HG02938 (cell line): Measurements from ENCODE around the gene CCDC183.
"Not testable (repeated sequence)": the region's sequence is repeated elsewhere in the genome, so short reads cannot be mapped to it uniquely, and the experiment has no call there.

Experiments used
- ATAC-seq: cut with Tn5 transposase; IDR thresholded peaks from one replicate; pipeline ENCODE4 v1.9.1; 2021; ENCODE audit warnings: mild to moderate bottlenecking, moderate library complexity; ENCODE audit not compliant: unreplicated experiment

Gene CCDC183

DNA sequence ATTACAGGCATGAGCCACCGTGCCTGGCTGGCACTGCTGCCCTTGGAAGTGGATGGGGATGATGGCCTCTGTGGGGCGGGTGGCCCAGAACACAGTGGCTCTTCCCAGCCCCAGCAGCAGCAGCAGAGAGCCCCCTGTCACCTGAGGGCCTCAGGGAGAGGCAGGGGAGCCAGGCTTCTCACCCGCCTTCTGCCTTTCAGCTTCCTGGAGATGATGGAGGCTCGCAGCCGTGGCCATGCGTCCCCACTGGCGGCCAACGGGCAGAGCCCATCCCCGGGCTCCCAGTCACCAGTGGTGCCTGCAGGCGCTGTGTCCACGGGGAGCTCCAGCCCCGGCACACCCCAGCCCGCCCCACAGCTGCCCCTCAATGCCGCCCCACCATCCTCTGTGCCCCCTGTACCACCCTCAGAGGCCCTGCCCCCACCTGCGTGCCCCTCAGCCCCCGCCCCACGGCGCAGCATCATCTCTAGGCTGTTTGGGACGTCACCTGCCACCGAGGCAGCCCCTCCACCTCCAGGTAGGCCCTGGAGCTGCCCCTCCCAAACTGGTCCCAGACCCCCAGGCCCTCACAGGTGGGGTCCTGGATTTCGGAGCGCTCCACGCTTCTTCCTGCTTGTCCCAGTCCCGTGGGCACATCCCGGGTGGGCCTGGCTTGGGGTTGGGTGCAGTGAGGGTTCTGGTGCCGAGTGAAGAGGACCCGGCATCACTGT is 41.2 kb downstream of the CCDC183 start:
- no peak for ATAC-seq

DNA sequence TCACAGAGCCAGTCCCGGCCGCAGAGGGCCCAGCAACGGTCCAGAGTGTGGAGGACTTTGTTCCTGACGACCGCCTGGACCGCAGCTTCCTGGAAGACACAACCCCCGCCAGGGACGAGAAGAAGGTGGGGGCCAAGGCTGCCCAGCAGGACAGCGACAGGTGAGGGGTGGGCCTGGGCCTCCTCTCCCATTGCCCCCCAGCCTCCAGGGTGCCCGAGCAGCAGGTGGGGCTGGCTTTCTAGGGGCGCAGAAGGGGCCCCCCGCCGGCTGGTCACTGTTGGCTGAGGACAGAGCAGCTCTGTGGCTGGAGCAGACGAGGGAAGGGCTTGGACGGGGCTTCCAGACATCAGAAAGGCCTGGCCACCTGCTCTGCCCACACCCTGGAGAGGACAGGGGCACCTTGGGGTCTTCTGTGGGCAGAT is 41.7 kb downstream of the CCDC183 start:
- not testable (repeated sequence) for ATAC-seq

DNA sequence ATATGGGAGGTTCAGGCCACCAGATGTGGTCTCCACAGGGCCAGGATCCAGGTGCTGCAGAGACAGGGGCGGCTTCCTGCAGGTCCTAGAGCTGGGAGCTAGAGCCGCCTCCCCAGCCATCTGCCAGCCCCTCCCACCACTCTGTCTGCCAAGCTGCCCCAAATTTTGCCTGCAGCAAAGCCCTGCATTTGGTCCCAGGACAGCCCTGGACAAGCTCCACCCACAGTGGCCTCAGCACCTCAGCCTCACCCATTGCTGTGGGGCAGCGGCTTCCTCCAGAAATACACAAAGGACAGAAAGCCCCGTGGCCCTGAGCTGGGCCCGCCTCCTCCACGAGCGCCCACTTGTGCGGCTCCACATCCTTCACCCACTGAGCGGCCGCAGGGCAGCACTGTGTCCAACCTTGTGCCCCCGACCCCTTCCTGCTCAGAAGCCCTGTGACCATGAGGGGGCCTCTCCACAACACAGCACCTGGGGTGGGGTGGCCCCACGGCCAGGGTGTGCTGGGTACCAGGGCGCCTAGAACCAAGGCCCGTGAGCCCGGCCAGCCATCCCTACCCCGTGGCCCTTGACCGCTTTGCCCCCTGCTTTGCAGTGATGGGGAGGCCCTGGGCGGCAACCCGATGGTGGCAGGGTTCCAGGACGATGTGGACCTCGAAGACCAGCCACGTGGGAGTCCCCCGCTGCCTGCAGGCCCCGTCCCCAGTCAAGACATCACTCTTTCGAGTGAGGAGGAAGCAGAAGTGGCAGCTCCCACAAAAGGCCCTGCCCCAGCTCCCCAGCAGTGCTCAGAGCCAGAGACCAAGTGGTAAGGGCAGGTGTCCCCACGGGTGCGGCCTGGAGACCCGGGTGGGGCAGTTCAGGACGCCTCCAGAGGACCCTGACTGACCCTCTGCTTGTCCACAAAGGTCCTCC is 42.4 kb downstream of the CCDC183 start:
- ATAC-seq: no peak

DNA sequence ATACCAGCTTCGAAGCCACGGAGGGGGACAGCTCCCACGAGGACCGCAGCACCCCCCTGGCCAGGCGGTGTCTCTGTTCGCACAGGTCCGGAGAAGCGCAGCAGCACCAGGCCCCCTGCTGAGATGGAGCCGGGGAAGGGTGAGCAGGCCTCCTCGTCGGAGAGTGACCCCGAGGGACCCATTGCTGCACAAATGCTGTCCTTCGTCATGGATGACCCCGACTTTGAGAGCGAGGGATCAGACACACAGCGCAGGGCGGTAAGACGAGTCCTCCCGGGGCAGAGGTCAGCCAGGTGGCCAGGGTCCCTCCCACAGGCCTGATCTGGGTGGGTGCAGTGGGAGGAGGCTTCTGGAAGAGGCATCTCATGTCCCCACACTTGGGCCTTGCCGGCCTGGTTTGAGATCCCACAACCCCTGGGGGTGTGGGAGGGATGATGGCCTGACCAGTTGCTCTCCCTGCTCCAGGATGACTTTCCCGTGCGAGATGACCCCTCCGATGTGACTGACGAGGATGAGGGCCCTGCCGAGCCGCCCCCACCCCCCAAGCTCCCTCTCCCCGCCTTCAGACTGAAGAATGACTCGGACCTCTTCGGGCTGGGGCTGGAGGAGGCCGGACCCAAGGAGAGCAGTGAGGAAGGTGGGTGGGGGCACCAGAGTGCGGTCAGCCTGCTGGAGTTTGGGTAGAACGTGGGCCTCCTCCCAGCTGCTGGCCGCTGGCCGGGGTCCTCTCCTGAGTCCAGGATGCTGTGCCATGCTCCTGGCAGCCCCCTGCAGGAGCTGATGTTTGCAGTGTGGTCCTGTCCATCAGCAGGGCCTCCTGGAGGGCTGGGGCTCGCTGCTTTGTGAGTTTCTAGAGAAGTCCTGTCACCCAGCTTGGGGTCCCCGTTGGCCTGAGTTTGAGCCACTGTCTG is 43.3 kb downstream of the CCDC183 start:
- no peak for ATAC-seq

DNA sequence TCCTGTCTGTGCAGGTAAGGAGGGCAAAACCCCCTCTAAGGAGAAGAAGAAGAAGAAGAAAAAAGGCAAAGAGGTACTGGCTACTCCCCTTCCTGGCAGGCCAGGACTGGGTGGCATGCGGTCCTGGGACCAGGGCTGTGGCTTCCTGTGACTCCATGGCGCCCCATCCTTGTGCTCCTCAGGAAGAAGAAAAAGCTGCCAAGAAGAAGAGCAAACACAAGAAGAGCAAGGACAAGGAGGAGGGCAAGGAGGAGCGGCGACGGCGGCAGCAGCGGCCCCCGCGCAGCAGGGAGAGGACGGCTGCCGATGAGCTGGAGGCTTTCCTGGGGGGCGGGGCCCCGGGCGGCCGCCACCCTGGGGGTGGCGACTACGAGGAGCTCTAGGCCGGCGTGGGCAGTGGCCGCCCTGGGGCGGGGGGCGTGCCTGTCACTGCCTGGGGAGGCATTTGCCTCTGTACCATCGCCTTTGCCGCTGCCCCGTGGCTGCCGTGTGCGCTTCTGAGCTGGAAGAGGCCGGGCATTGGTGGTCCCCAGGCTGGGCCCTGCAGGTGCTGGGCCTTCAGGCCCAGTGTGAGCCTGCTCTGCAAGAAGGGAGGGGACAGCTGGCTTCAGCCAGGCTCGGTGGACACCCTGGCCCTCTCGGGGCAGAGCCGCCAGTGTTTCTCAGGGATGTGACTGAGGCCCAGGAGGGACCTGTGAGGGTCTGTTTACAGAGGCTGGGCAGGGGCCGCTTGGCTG is 44.2 kb downstream of the CCDC183 start:
- ATAC-seq: no peak

DNA sequence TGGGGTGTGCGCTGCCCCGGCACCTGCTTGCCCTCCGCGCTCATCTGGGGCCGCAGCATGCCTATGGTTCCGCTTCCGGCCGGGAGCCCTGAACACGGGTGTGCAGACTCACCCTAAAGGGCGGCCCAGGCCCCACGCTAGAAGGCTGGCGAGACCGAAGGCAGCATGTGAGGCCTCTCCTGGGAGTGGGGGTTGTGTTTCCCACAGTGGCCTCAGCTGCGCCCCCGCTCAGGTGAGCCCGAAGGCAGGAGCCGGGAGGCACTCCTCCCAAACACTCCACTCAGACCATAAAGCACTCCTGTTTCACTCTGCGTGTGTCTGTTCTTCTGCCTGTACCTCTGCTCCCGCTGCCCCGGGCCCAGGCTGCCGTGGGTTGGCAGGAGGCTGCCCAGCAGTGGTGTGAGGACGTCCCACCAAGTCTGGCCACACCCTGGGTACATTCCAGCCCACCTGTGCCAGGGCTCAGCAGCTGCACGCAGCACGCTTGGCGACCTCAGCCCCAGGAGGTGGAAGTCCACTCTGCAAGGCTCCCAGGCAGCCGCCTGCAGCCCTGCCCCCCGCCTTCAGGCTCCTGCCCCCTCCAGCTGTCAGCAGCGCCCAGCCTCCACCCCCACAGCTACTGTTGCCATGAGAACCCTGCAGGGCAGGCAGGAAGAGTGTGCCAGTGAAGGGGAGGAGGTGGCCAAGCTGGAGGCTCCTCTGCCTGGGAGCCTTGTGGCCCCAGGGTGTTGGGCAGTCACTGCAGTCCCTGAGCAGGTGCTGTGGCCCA is 44.9 kb downstream of the CCDC183 start:
- no peak for ATAC-seq

DNA sequence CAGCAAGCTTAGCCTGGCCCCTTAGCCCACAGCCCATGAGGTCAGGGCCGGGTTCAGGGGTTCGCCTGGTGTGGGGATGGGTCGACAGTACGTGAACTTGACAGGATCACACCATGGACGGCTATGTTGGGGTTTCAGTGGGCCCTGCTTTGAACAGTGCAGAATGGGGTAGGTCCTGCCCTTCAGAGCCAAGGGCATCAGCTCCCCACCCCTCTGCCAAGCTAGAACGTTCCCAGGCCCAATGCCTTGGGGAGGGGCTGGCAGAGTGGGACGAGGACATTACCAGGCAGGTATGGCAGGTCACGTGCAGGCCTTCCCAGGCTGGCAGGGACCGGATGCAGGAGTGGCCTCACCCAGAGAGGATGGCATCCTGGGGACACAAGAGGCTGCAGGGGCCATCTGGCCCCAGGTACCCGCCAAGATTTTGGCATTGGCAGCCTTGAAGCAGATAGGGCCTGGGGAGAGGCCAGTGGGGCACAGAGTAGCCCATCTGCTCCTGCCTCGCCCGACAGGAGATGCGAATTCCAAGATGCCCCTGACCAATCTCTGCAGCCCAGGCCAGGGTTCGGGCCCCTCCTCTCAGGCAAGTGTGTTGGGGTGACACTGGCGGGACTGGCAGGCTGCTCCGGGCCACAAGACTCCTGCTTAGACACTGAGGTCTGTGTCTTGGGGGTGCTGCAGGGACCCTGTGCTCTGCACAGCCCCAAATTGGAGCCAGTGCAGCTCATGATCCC is 45.7 kb downstream of the CCDC183 start:
- not testable (repeated sequence) for ATAC-seq

DNA sequence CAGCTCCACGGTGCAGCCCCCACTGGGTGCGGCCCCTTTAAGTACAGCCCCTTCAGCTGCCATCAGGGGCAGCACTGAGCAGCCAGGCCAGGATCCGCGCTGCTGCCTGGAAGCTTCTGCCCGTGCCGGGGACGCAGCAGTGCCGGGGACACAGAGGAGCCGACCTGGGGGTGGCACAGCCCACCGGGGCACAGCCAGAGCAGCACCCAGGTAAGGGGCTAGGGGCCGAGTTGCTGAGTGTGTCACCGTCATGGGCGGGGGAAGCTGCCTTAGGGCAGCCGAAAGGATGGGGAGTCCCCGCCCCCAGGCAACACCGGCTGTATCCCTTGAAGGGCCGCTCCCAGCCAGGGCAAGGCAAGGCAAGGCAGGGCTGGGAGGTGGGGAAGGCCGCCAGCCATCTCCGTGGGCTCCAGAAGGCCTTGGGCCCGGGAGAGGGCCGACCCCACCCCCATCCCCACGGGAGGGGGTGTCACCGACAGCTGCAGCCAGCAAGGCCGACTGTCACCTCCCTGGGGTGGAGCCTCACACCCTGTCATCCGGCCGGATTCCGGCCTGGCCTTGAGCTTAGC is 46.3 kb downstream of the CCDC183 start, which contains the start of gene AJM1:
AJM1 (plus strand) TSS at position 99 of the 569 bp plus-strand sequence. CDS start 1,937 bp downstream, outside the sequence.
- ATAC-seq: not testable (repeated sequence)

DNA sequence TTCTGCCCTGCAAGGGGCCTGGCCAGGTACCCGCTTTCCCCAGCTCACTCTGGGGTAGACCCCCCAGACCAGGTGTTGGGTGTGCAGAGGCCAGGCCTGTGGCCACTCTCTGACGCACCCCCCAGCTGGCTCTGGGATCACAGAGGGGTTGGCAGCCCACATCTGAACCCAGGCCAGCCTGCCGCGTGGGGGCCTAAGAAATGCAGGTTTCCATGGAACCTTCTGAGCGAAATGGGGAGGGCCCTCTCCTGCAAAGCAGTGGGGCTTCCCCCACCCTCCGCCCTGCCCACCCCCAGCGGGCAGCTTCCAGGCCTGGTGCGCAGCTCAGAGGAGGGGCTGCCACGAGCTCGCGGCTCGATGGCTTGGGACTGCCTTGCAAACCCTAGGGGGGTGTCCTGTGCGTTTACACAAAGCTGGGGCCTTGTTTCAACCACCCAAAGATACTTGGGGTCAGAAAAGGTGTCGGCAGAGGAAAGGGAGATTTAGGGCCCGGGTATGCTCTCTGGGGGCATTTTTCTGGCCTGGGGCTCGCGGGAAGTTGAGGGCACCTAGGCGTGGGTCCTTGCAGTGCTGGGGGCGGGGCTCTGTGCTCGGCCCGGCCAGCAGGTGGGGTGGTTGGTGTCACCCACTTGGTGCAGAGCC is 47.1 kb downstream of the CCDC183 start:
- not testable (repeated sequence) for ATAC-seq

DNA sequence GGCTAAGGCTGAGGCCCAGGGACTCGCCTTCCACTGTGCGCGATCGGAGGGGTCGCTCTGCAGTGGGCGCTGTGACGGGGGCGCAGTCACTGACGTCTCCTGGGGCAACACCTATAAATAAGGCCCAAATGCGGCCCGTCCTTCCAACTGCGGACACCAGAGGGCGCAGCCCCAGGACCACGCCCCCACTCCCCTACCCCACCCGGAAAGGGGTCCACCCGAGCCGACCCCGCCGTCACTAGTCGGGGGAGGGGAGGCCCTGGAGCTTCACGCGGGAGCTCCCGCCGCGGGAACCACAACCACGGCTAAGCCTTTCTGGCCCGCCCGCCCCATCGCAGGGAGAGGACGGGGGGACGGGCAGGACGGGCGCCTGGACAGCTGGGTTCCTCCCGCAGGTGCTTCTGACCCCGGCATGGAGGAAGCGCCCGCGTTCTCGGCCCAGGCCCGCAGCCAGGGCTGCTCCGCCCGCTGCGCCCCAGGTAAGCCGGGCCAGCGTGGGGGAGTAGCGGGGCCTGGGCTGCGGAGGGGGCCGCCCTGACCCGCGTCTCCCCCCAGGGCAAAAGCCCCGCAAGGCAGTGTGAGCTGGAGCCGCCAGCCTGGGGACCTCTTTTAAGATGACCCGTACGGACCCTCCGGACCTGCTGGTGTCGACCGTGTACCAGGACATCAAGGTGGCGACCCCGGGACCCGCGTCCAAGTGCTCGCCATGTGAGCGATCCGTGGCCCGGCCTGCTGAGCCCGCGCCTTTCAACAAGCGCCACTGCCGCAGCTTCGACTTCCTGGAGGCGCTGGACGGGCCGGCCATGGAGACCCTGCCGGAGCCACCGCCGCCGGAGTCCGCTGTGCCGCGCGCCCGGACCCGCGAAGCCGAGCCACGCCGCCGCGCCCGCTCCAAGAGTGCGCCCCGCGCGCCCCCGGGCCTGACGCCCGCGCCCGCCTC is 47.9 kb downstream of the CCDC183 start:
- ATAC-seq: not testable (repeated sequence)

DNA sequence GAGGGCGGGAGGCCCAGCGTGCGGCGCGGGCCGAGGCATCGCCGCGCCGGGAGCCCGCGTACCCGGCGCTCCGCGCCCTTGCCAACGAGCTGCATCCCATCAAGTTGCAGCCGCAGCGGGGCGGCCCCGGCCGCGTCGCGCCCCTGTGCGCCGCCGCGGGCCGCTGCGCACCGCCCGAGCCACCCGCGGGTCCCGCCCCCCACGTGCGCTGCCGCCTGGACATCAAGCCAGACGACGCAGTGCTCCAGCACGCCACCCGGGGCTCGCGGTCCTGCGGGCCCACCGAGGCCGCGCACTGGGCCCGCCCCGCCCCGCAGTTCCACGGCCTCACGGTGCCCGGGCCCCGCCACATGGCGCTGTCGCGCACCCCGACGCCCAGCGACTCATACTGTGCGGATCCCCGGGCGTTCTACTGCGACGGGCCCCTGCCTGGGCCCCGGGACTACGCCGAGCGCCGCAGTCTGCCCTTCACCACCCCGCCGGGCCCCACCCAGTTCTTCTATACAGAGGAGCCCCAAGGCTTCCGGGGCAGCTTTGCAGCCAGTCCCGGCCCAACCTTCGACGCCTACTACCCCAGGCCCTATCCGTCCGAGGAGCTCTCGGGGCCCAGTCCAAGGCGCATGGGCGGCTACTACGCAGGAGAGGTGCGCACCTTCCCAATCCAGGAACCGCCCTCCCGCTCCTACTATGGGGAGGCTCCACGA is 48.8 kb downstream of the CCDC183 start:
- no peak for ATAC-seq

DNA sequence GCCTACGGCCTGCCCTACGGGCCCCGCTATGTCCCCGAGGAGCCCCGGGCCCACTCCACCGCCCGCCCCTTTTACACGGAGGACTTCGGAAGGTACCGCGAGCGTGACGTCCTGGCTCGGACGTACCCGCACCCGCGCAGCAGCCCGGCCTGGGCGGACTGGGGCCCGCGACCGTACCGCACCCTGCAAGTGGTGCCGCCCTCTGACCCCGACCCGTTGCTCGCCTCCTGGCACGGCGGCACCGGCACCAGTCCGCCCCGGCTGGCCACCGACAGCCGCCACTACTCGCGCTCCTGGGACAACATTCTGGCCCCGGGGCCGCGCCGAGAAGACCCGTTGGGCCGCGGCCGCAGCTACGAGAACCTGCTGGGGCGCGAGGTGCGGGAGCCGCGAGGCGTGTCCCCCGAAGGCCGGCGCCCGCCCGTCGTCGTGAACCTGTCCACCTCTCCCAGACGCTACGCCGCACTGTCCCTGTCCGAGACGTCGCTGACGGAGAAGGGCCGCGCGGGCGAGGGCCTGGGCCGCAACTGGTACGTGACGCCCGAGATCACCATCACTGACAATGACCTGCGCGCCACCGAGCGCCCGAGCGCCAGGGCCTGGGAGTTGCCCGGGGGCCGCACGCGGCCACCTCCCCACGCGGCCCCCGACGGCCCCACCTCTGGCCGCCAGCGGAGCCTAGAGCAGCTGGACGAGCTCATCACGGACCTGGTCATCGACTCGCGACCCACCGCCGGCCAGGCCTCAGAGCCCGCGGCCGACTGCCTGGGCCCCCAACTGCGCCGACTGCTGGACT is 49.5 kb downstream of the CCDC183 start:
- ATAC-seq: no peak

DNA sequence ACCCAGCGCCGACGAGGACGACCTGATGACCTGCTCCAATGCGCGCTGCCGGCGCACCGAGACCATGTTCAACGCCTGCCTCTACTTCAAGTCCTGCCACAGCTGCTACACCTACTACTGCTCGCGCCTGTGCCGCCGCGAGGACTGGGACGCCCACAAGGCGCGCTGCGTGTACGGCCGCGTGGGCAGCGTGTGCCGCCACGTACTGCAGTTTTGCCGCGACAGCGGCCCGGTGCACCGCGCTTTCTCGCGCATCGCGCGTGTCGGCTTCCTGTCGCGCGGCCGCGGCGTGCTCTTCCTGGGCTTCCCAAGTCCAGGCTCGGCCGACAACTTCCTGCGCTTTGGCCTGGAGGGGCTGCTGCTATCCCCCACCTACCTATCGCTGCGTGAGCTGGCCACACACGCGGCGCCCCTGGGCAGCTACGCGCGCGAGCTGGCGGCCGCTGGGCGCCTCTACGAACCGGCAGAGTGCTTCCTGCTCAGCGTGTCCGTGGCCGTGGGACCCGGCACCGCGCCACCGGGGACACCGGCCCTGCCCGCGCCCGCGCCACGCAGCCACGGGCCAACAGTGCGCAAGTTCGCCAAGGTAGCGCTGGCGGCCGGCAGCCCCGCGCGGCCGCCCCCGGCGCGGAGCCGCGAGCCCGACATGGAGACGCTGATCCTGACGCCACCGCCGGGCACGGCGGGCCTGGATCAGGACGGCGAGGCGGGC is 50.4 kb downstream of the CCDC183 start:
- no peak for ATAC-seq

DNA sequence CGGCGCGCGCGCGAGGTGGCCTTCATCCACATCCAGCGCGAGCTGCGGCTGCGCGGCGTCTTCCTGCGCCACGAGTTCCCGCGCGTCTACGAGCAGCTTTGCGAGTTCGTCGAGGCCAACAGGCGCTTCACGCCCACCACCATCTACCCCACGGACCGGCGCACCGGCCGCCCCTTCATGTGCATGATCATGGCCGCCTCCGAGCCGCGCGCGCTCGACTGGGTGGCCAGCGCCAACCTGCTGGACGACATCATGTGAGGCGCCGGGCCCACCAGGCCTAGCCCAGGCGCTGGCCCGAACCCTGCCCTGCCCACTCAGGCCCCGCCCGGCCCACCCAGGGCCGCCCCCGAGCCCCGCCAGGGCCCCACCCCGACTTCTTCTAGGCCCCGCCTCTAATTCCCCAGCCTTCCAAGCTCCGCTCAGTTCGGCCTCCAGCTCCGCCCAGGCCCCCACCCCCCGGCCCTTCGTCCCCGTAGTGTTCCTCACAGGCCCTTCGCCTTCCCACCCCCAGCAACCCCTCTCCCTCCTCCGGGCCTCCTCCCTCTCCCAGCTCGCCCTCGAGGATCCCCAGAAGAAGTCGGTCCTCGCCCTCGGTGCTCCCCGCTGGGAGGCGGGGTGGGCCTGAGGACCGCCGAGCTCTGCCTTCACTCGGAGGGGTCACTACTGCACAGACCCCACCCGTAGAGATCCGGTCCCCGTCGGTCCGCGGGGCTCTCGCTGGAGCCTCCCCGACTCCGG is 51.1 kb downstream of the CCDC183 start:
- ATAC-seq: no peak
